B cell (primary cell): ENCODE measurements around the gene FKBP1C. TPM values are rescaled to one million over a fixed set of nuclear protein-coding genes. Genes with fewer than 3 reads are reported as not detected.

Experiments
- ATAC-seq: fragments of 200-7000 bp; cut with Tn5 transposase; one replicate; pipeline ENCODE4 v1.10.0; 2021; ENCODE audit warnings: low read depth, mild to moderate bottlenecking, moderate number of reproducible peaks, moderate library complexity
- CTCF ChIA-PET: fragments of 350-600 bp; sonication (Branson Sonifier 250); formaldehyde crosslinking; loops from one replicate; lab custom pipeline; 2021; ENCODE audit warnings: antibody characterized with exemption, inconsistent platforms; lab: Charles Lee
- POLR2A ChIA-PET: fragments of 350-600 bp; sonication (Branson Sonifier 250); formaldehyde crosslinking; loops from one replicate; lab custom pipeline; 2021; ENCODE audit warnings: antibody characterized with exemption; lab: Charles Lee
- DNase-seq: peaks from one replicate; pipeline ENCODE4 v3.0.0; 2013
- H2AFZ ChIP-seq: 2 replicates; pipeline ENCODE4 v1.6.1; 2012; ENCODE audit warnings: mild to moderate bottlenecking, low read depth, low read length; ENCODE audit not compliant: insufficient read depth, poor library complexity, severe bottlenecking
- H3K27ac ChIP-seq, 2 donors: 1 replicate in 1 of 2; 2 replicates in 1 of 2; pipeline ENCODE4 v1.5.1; 2012 to 2013; ENCODE audit warnings: low read length in 2 of 2, mild to moderate bottlenecking in 2 of 2, moderate library complexity in 1 of 2
- H3K27me3 ChIP-seq, 4 experiments: fragments of 200-600 bp in 1 of 4; sonication (generic) in 1 of 4; replicated peaks in 1 of 4; 1 replicate in 2 of 4; 2 replicates in 2 of 4; pipeline versions ENCODE4 v1.6.1 to v1.7.0; 2013 to 2016; ENCODE audit warnings: low read length in 3 of 4, mild to moderate bottlenecking in 2 of 4, mixed read lengths in 1 of 4, moderate library complexity in 1 of 4; ENCODE audit not compliant: insufficient read depth in 4 of 4, control insufficient read depth in 3 of 4; ENCODE audit errors: control extremely low read depth in 1 of 4
- H3K36me3 ChIP-seq, 2 experiments: replicated peaks in 1 of 2; 1 replicate in 1 of 2; 2 replicates in 1 of 2; pipeline versions ENCODE4 v1.6.1 to v1.7.1; 2013; ENCODE audit warnings: low read length in 1 of 2; ENCODE audit not compliant: insufficient read depth in 2 of 2, control insufficient read depth in 1 of 2; ENCODE audit errors: control extremely low read depth in 1 of 2, extremely low read depth in 1 of 2
- H3K4me1 ChIP-seq, 2 donors: fragments of 200-600 bp in 1 of 2; sonication (generic) in 1 of 2; 1 replicate in 1 of 2; 2 replicates in 1 of 2; pipeline versions ENCODE4 v1.5.1 to v1.6.1; 2013 to 2017; ENCODE audit warnings: low read length in 2 of 2; ENCODE audit not compliant: control insufficient read depth in 2 of 2, insufficient read depth in 2 of 2
- H3K4me2 ChIP-seq: replicated peaks from 2 replicates; pipeline ENCODE3; 2012; ENCODE audit warnings: mild to moderate bottlenecking, low read depth, low read length; ENCODE audit not compliant: poor library complexity, severe bottlenecking
- H3K4me3 ChIP-seq, 5 experiments: fragments of 200-600 bp in 1 of 5; sonication (generic) in 1 of 5; 1 replicate in 3 of 5; 2 replicates in 2 of 5; pipeline versions ENCODE4 v1.5.1 to v1.7.0; 2011 to 2016; ENCODE audit warnings: low read length in 4 of 5, mild to moderate bottlenecking in 4 of 5, low read depth in 2 of 5, control low read depth in 1 of 5, moderate library complexity in 1 of 5; ENCODE audit not compliant: insufficient read depth in 1 of 5; ENCODE audit errors: control extremely low read depth in 1 of 5, extremely low read depth in 1 of 5
- H3K79me2 ChIP-seq: fragments of 200-600 bp; sonication (generic); one replicate; pipeline ENCODE4 v1.6.0; 2016; ENCODE audit warnings: low read length; ENCODE audit not compliant: control insufficient read depth, insufficient read depth
- H3K9ac ChIP-seq: fragments of 200-600 bp; sonication (generic); 2 replicates; pipeline ENCODE4 v1.6.1; 2017; ENCODE audit warnings: mild to moderate bottlenecking, low read length, moderate library complexity
- H3K9me3 ChIP-seq, 3 donors: one replicate each; pipeline versions ENCODE4 v1.6.1 to v1.7.1; 2013; ENCODE audit warnings: low read length in 2 of 3; ENCODE audit not compliant: control insufficient read depth in 2 of 3, insufficient read depth in 1 of 3; ENCODE audit errors: control extremely low read depth in 1 of 3
- H4K20me1 ChIP-seq: 2 replicates; pipeline ENCODE4 v1.6.0; 2012; ENCODE audit warnings: mild to moderate bottlenecking, low read length; ENCODE audit not compliant: insufficient read depth, control insufficient read depth, poor library complexity, severe bottlenecking
- H3K27ac Mint-ChIP-seq: one replicate; pipeline ENCODE4 v1.8.0; 2021; ENCODE audit warnings: mixed read lengths
- H3K27me3 Mint-ChIP-seq: one replicate; pipeline ENCODE4 v1.8.0; 2021; ENCODE audit warnings: mixed read lengths
- H3K4me1 Mint-ChIP-seq: one replicate; pipeline ENCODE4 v1.8.0; 2021; ENCODE audit warnings: mixed read lengths
- H3K4me3 Mint-ChIP-seq: one replicate; pipeline ENCODE4 v1.8.0; 2021; ENCODE audit warnings: mixed read lengths
- H3K9me3 Mint-ChIP-seq: one replicate; pipeline ENCODE4 v1.8.0; 2022; ENCODE audit warnings: mixed read lengths; ENCODE audit not compliant: insufficient read depth
- EZH2 ChIP-seq: IDR thresholded peaks from 2 replicates; pipeline ENCODE4 v1.6.1; 2012; ENCODE audit warnings: borderline replicate concordance, low read depth, mild to moderate bottlenecking, moderate library complexity, low read length; ENCODE audit not compliant: insufficient read depth, poor library complexity, severe bottlenecking
- WGBS: methylation state at CpG from one replicate; pipeline ENCODE4 v1.1.5; 2013; ENCODE audit warnings: missing lambda C conversion rate; ENCODE audit not compliant: insufficient coverage; 5-methylcytosine and 5-hydroxymethylcytosine counted together
- intact Hi-C: fragments of 100-400 bp; cut with micrococcal nuclease; formaldehyde crosslinking; loops from one replicate; pipeline ENCODE4 v1.10.0; 2022
- polyA plus RNA-seq: library from polyadenylated mRNA; depleted of rRNA; stranded (reverse); fragments of >200 nt; gene quantifications from 2 replicates; pipeline ENCODE4 v1.2.3, GENCODE V29; 2012
- total RNA-seq, 2 donors: library from RNA; stranded (reverse); fragments of 120-200 nt in 1 of 2; gene quantifications; 1 replicate in 1 of 2; 2 replicates in 1 of 2; pipeline versions ENCODE4 v1.2.3 to v1.2.4, GENCODE V29; 2013 to 2022
- TF ChIP-seq, protein P1 (sequence below): fragments of 200-600 bp; IDR thresholded peaks from one replicate; pipeline ENCODE4 v1.8.0; 2022; ENCODE audit warnings: antibody characterized with exemption, mild to moderate bottlenecking

FKBP1C gene
- total and polyA plus RNA-seq, 2 donors (not counting 1 experiment from before 2014, with no cell fraction given): not detected

DNA sequence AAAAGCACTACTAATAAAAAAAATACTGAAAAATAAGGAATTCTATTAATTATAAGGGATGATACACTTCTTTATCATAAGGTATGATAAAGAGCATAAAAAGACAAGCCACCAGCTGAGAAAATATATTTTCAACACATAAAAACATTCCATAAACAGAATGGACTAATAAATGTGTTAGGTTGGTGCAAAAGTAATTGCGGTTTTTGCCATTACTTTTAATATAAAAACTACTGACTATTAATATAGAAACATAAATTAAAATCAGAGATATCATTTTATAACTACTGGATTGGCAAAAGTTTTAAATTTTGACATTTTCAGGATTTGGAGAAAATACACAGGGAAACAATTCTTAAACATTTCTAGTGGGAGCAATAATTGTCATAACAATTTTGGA is 37.1 kb upstream of the FKBP1C start:
- ChIA-PET CTCF (no interaction called here), POLR2A (no interaction called here)
- no peak for TF ChIP-seq EZH2
- TF ChIP-seq, protein P1, sequence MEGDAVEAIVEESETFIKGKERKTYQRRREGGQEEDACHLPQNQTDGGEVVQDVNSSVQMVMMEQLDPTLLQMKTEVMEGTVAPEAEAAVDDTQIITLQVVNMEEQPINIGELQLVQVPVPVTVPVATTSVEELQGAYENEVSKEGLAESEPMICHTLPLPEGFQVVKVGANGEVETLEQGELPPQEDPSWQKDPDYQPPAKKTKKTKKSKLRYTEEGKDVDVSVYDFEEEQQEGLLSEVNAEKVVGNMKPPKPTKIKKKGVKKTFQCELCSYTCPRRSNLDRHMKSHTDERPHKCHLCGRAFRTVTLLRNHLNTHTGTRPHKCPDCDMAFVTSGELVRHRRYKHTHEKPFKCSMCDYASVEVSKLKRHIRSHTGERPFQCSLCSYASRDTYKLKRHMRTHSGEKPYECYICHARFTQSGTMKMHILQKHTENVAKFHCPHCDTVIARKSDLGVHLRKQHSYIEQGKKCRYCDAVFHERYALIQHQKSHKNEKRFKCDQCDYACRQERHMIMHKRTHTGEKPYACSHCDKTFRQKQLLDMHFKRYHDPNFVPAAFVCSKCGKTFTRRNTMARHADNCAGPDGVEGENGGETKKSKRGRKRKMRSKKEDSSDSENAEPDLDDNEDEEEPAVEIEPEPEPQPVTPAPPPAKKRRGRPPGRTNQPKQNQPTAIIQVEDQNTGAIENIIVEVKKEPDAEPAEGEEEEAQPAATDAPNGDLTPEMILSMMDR: no peak
- no peak overlapping the region for H2AFZ ChIP-seq
- intact Hi-C loops: no loop called here
- Mint-ChIP-seq H3K4me1 (no peaks in the 10 kb centered on the region), H3K27me3 (no peaks in the 10 kb centered on the region), H3K27ac (no peak overlapping the region), H3K4me3 (no peak overlapping the region), H3K9me3 (no peaks in the 10 kb centered on the region)
- WGBS: no CpG with 5 or more reads among the region's 1 CpG
- DNase-seq (no peak), ATAC-seq (no peak)
- H3K27me3 ChIP-seq: no peaks in the 10 kb centered on the region
- H3K27ac ChIP-seq: no peak overlapping the region
- H3K36me3 ChIP-seq: no peaks in the 10 kb centered on the region
- no peaks in the 10 kb centered on the region for H3K9me3 ChIP-seq
- no peaks in the 10 kb centered on the region for H3K4me1 ChIP-seq
- no peak overlapping the region for H3K4me2 ChIP-seq
- no peaks in the 10 kb centered on the region for H4K20me1 ChIP-seq
- no peak overlapping the region for H3K9ac ChIP-seq
- no peaks in the 10 kb centered on the region for H3K79me2 ChIP-seq
- H3K4me3 ChIP-seq: no peak overlapping the region

DNA sequence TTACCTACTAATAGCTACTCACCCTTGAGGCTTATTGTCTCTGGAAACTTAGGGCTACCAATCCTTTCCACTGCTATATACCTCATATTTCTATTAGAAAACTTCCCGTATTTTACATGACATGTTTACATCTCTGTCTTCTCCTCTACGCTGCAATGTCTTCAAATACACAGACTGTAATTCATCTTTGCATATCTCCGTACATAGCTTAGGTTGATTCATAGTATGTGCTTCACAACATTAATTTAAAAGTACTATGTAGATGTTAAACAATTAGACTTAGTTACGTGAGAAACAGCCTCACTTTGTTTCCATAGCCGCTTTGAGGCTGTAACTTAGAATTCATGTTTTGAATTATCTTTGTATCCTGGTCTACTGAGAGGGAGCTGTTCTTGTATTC is 35.1 kb upstream of the FKBP1C start:
- CTCF ChIA-PET: no interaction called here

More for the DNA sequence above, 35.1 kb upstream of the FKBP1C start:
- DNase-seq (no peak), ATAC-seq (no peak)
- Mint-ChIP-seq H3K27ac (no peak overlapping the region), H3K9me3 (no peaks in the 10 kb centered on the region), H3K27me3 (no peaks in the 10 kb centered on the region), H3K4me3 (no peak overlapping the region), H3K4me1 (no peaks in the 10 kb centered on the region)
- no CpG with 5 or more reads among the region's 5 CpGs for WGBS
- H3K9ac ChIP-seq: no peak overlapping the region
- H3K36me3 ChIP-seq: no peaks in the 10 kb centered on the region
- H2AFZ ChIP-seq: no peak overlapping the region
- H3K4me1 ChIP-seq: no peaks in the 10 kb centered on the region
- H3K27me3 ChIP-seq: no peaks in the 10 kb centered on the region
- no peak overlapping the region for H3K4me2 ChIP-seq
- H3K4me3 ChIP-seq: no peak overlapping the region
- H3K79me2 ChIP-seq: no peaks in the 10 kb centered on the region
- POLR2A ChIA-PET: no interaction called here
- H4K20me1 ChIP-seq: no peaks in the 10 kb centered on the region
- intact Hi-C loops: no loop called here
- TF ChIP-seq, protein P1: no peak
- H3K9me3 ChIP-seq: no peaks in the 10 kb centered on the region
- H3K27ac ChIP-seq: no peak overlapping the region
